HEK293 (cell line): ENCODE data around the gene GGA3.
A peak's percentile ranks its signal among the peaks of the same experiment; 100 is the strongest.

Experiments used
- CTCF ChIP-seq: fragments of 450-650 bp; formaldehyde crosslinking; IDR thresholded peaks from 2 replicates; pipeline ENCODE4 v1.5.1; 2016; ENCODE audit warnings: missing biosample characterization, missing genetic modification characterization
- EGR2 ChIP-seq: fragments of 450-650 bp; formaldehyde crosslinking; IDR thresholded peaks from 2 replicates; pipeline ENCODE4 v1.5.1; 2016; ENCODE audit warnings: low read depth, missing biosample characterization, missing genetic modification characterization
- GLI2 ChIP-seq: fragments of 450-650 bp; formaldehyde crosslinking; IDR thresholded peaks from 2 replicates; pipeline ENCODE4; 2017; ENCODE audit warnings: missing biosample characterization, missing genetic modification characterization, low read depth, borderline replicate concordance
- HIC1 ChIP-seq: fragments of 450-650 bp; formaldehyde crosslinking; IDR thresholded peaks from 2 replicates; pipeline ENCODE4 v1.5.1; 2016; ENCODE audit warnings: missing biosample characterization, missing genetic modification characterization
- PATZ1 ChIP-seq: fragments of 450-650 bp; formaldehyde crosslinking; IDR thresholded peaks from 2 replicates; pipeline ENCODE4 v1.5.1; 2016; ENCODE audit warnings: missing biosample characterization, missing genetic modification characterization
- SP2 ChIP-seq: fragments of 450-650 bp; formaldehyde crosslinking; IDR thresholded peaks from 2 replicates; pipeline ENCODE4 v1.5.1; 2016; ENCODE audit warnings: missing biosample characterization, missing genetic modification characterization
- SP7 ChIP-seq: fragments of 450-650 bp; formaldehyde crosslinking; IDR thresholded peaks from 2 replicates; pipeline ENCODE4 v1.5.1; 2016; ENCODE audit warnings: missing biosample characterization, missing genetic modification characterization
- WT1 ChIP-seq: fragments of 450-650 bp; formaldehyde crosslinking; IDR thresholded peaks from 2 replicates; pipeline ENCODE4 v1.5.1; 2016; ENCODE audit warnings: missing biosample characterization, missing genetic modification characterization
- ZBTB11 ChIP-seq: fragments of 450-650 bp; formaldehyde crosslinking; conservative IDR thresholded peaks from 2 replicates; pipeline ENCODE4 v1.5.1; 2016; ENCODE audit warnings: low read depth, missing biosample characterization, missing genetic modification characterization
- ZBTB49 ChIP-seq: fragments of 450-650 bp; formaldehyde crosslinking; IDR thresholded peaks from 2 replicates; pipeline ENCODE4 v1.5.1; 2016; ENCODE audit warnings: missing biosample characterization, missing genetic modification characterization, low read depth
- ZFP37 ChIP-seq: fragments of 450-650 bp; formaldehyde crosslinking; IDR thresholded peaks from 2 replicates; pipeline ENCODE4 v1.5.1; 2016; ENCODE audit warnings: missing biosample characterization, missing genetic modification characterization
- ZNF112 ChIP-seq: fragments of 450-650 bp; formaldehyde crosslinking; IDR thresholded peaks from 2 replicates; pipeline ENCODE4 v1.5.0; 2017; ENCODE audit warnings: missing biosample characterization, missing genetic modification characterization
- ZNF121 ChIP-seq: fragments of 450-650 bp; formaldehyde crosslinking; IDR thresholded peaks from 2 replicates; pipeline ENCODE4 v1.5.1; 2016; ENCODE audit warnings: missing biosample characterization, missing genetic modification characterization
- ZNF155 ChIP-seq: fragments of 450-650 bp; formaldehyde crosslinking; IDR thresholded peaks from 2 replicates; pipeline ENCODE4 v1.5.1; 2016; ENCODE audit warnings: missing biosample characterization, missing genetic modification characterization
- ZNF157 ChIP-seq: fragments of 450-650 bp; formaldehyde crosslinking; IDR thresholded peaks from 2 replicates; pipeline ENCODE4 v1.5.1; 2016; ENCODE audit warnings: missing biosample characterization, missing genetic modification characterization
- ZNF223 ChIP-seq: fragments of 450-650 bp; formaldehyde crosslinking; IDR thresholded peaks from 2 replicates; pipeline ENCODE4 v1.5.1; 2016; ENCODE audit warnings: missing biosample characterization, missing genetic modification characterization
- ZNF274 ChIP-seq, 2 experiments: fragments of 200-500 bp in 1 of 2; fragments of 450-650 bp in 1 of 2; sonication (Bioruptor generic) in 1 of 2; formaldehyde crosslinking in 1 of 2; IDR thresholded peaks; 2 replicates each; pipeline versions ENCODE4 v1.5.1 to v1.6.1; 2014 to 2016; ENCODE audit warnings: borderline replicate concordance in 1 of 2, inconsistent platforms in 1 of 2, low read length in 1 of 2, missing biosample characterization in 1 of 2, missing genetic modification characterization in 1 of 2
- ZNF280C ChIP-seq: fragments of 450-650 bp; formaldehyde crosslinking; IDR thresholded peaks from 2 replicates; pipeline ENCODE4 v1.5.1; 2016; ENCODE audit warnings: missing biosample characterization, missing genetic modification characterization
- ZNF324 ChIP-seq: fragments of 450-650 bp; formaldehyde crosslinking; IDR thresholded peaks from 2 replicates; pipeline ENCODE4 v1.5.1; 2016; ENCODE audit warnings: missing biosample characterization, missing genetic modification characterization
- ZNF529 ChIP-seq: fragments of 450-650 bp; formaldehyde crosslinking; IDR thresholded peaks from 2 replicates; pipeline ENCODE4 v1.5.1; 2017; ENCODE audit warnings: missing genetic modification characterization, missing biosample characterization; ENCODE audit not compliant: insufficient replicate concordance
- ZNF654 ChIP-seq: fragments of 450-650 bp; formaldehyde crosslinking; IDR thresholded peaks from 2 replicates; pipeline ENCODE4 v1.5.1; 2016; ENCODE audit warnings: low read depth, missing biosample characterization, missing genetic modification characterization
- ZNF768 ChIP-seq: fragments of 450-650 bp; formaldehyde crosslinking; IDR thresholded peaks from 2 replicates; pipeline ENCODE4 v1.5.1; 2018; ENCODE audit warnings: missing biosample characterization, mild to moderate bottlenecking, missing genetic modification characterization
- ZNF777 ChIP-seq: fragments of 450-650 bp; formaldehyde crosslinking; IDR thresholded peaks from 2 replicates; pipeline ENCODE4 v1.5.1; 2017; ENCODE audit warnings: missing biosample characterization, missing genetic modification characterization, borderline replicate concordance
- ZSCAN30 ChIP-seq: fragments of 450-650 bp; IDR thresholded peaks from 2 replicates; pipeline ENCODE4 v1.5.1; 2018; ENCODE audit warnings: missing biosample characterization, mild to moderate bottlenecking, missing genetic modification characterization, moderate library complexity

Gene GGA3

GRCh38 chr17:75267411-75268232, 6.2 kb upstream of the GGA3 start (continued):
- TF ChIP-seq HIC1 (tag by site-specific recombination) (no peak), SP2 (no peak; the same call in 1 of the 2 replicates), ZNF121 (tag by site-specific recombination) (no peak), ZFP37 (tag by site-specific recombination) (no peak), EGR2 (tag by site-specific recombination) (no peak), ZBTB49 (tag by site-specific recombination) (no peak), GLI2 (tag by site-specific recombination) (no peak), ZNF777 (tag by site-specific recombination) (no peak), ZNF324 (tag by site-specific recombination) (no peak), ZSCAN30 (tag by site-specific recombination) (no peak), WT1 (tag by site-specific recombination) (no peak), ZNF112 (no peak), PATZ1 (peak; percentile 40; the same call in 1 of the 2 replicates), SP7 (tag by site-specific recombination) (0 out of 2 replicates have a peak, but pooled peaks have one; percentile 9), ZBTB11 (no peak), CTCF (peak; percentile 75), ZNF654 (tag by site-specific recombination) (peak; percentile 6; the same call in 1 of the 2 replicates), ZNF157 (tag by site-specific recombination) (no peak), ZNF529 (tag by site-specific recombination) (no peak), ZNF768 (no peak), ZNF155 (no peak), ZNF223 (tag by site-specific recombination) (no peak), ZNF280C (tag by site-specific recombination) (no peak), ZNF274 (IDR thresholded peaks at IDR 0.05; ENCODE audit: low read length) (no peak), ZNF274 (tag by site-specific recombination; IDR thresholded peaks at IDR 0.05; ENCODE audit: borderline replicate concordance) (no peak)
